Thyroid gland (tissue), 4 donors: ENCODE measurements around the gene STAMBP. TPM values are rescaled to one million over a fixed set of nuclear protein-coding genes. Genes with fewer than 3 reads are reported as not detected.
A peak's percentile ranks its signal among the peaks of the same experiment; 100 is the strongest.
"Not testable (repeated sequence)": the region's sequence is repeated elsewhere in the genome, so short reads cannot be mapped to it uniquely, and the experiment has no call there.

Experiments used
- DNase-seq, 2 donors: peaks; one replicate each; pipeline ENCODE4 v3.0.0-alpha.2; 2019
- H3K27ac ChIP-seq, 3 donors: fragments of 200-600 bp; sonication (generic); 1 replicate in 2 of 3; 2 replicates in 1 of 3; pipeline ENCODE4 v1.5.1; 2016 to 2019; ENCODE audit warnings: mild to moderate bottlenecking in 1 of 3, moderate library complexity in 1 of 3
- H3K27me3 ChIP-seq: fragments of 200-600 bp; sonication (generic); one replicate; pipeline ENCODE4 v1.5.1; 2019
- H3K36me3 ChIP-seq, 2 donors: fragments of 200-600 bp; sonication (generic); one replicate each; pipeline ENCODE4 v1.5.1; 2016 to 2019
- H3K4me1 ChIP-seq, 2 donors: fragments of 200-600 bp; sonication (generic); one replicate each; pipeline ENCODE4 v1.5.1; 2017 to 2019
- H3K4me3 ChIP-seq, 3 donors: fragments of 200-600 bp; sonication (generic); replicated peaks in 1 of 3; 1 replicate in 2 of 3; 2 replicates in 1 of 3; pipeline ENCODE4 v1.5.1; 2016; ENCODE audit warnings: mild to moderate bottlenecking in 1 of 3
- H3K9me3 ChIP-seq: fragments of 200-600 bp; sonication (generic); one replicate; pipeline ENCODE4 v1.5.1; 2017
- CTCF ChIP-seq, 6 experiments: fragments of 200-600 bp in 3 of 6; fragments of 450-650 bp in 3 of 6; sonication (generic) in 3 of 6; IDR thresholded peaks; one replicate each; pipeline ENCODE4 v1.5.1; 2016 to 2019; ENCODE audit warnings: antibody characterized with exemption in 6 of 6, mild to moderate bottlenecking in 2 of 6, inconsistent platforms in 1 of 6, moderate library complexity in 1 of 6
- POLR2A ChIP-seq, 2 donors: fragments of 450-650 bp; IDR thresholded peaks; one replicate each; pipeline ENCODE4 v1.6.1; 2017; ENCODE audit warnings: antibody characterized with exemption in 2 of 2, mild to moderate bottlenecking in 2 of 2, moderate library complexity in 1 of 2
- WGBS, 2 donors: methylation state at CpG; one replicate each; pipeline ENCODE4 v1.1.5; 2017; 5-methylcytosine and 5-hydroxymethylcytosine counted together
- intact Hi-C: fragments of 100-400 bp; cut with DNase I; formaldehyde crosslinking; loops from one replicate; pipeline ENCODE4 v1.15.1; 2023
- total RNA-seq, 4 donors: library from RNA; depleted of rRNA; stranded (reverse); fragments of >200 nt; gene quantifications; one replicate each; pipeline ENCODE4 v1.2.3, GENCODE V29; 2016

The STAMBP gene
- total RNA-seq: 10 to 100 TPM; 31.9 to 45.2 (median 36.6) TPM

GRCh38 chr2:73828818-73829570 is at the start of gene STAMBP:
STAMBP (plus strand) TSS chr2:73828961; CDS start chr2:73830857, 1,896 bp downstream.
- DNase-seq: peak; percentile 97 to 98
- no peaks in the 10 kb centered on the region for H3K27me3 ChIP-seq
- WGBS, 2 donors: 0 to 1% methylated on average over 36 to 42 of the region's 48 CpGs
- intact Hi-C loops: loop anchor here (10.0 kb wide), 2 partner anchors 316 to 506 kb away; partner anchors contain the start of gene BOLA3
- H3K36me3 ChIP-seq: no peaks in the 10 kb centered on the region
- peak within 1 kb of the TSS; percentile 83 to 87 (median 84) for H3K27ac ChIP-seq
- H3K4me3 ChIP-seq: peak within 1 kb of the TSS; percentile 69 to 89 (median 85)
- H3K9me3 ChIP-seq: no peaks in the 10 kb centered on the region
- peak in 1 of 2 donors; percentile 73 for TF ChIP-seq POLR2A (IDR thresholded peaks at IDR 0.05)
- no peak for TF ChIP-seq CTCF (IDR thresholded peaks at IDR 0.05)
- peaks cover 11 to 15% of the 10 kb centered on the region in 2 donors for H3K4me1 ChIP-seq

- intact Hi-C loops: no loop called here
- peaks cover 5 to 11% of the 10 kb centered on the region in 2 donors for H3K4me1 ChIP-seq
- peak within 1 kb of the TSS; percentile 59 to 87 (median 86) for H3K4me3 ChIP-seq
- peak in 1 of 2 donors; percentile 89 for TF ChIP-seq POLR2A (IDR thresholded peaks at IDR 0.05)
- peak; percentile 42 to 95 (median 88) for TF ChIP-seq CTCF (IDR thresholded peaks at IDR 0.05)
- DNase-seq: peak; percentile 95 to 97
- H3K27ac ChIP-seq: peak within 1 kb of the TSS; percentile 82 to 88 (median 86)
- H3K27me3 ChIP-seq: no peaks in the 10 kb centered on the region
- WGBS, 2 donors: 0% methylated on average over 16 to 34 of the region's 40 CpGs
- peaks cover 9 to 12% of the 10 kb centered on the region in 2 donors for H3K36me3 ChIP-seq
- H3K9me3 ChIP-seq: no peaks in the 10 kb centered on the region
These were observed 49.1 kb upstream of the STAMBP start, which contains the start of gene DUSP11 for GRCh38 chr2:73779467-73780236. DUSP11 (minus strand) TSS chr2:73780103; CDS start chr2:73779974, 129 bp downstream.

- Histone ChIP-seq H3K27ac (peak overlapping the region in 1 of 3 donors; percentile 82), H3K36me3 (peaks cover 8 to 12% of the 10 kb centered on the region in 2 donors), H3K4me3 (peak overlapping the region in 1 of 3 donors; percentile 86), H3K4me1 (peaks cover 5 to 11% of the 10 kb centered on the region in 2 donors), H3K27me3 (no peaks in the 10 kb centered on the region), H3K9me3 (no peaks in the 10 kb centered on the region)
- WGBS, 2 donors: 5% methylated on average over 7 of the region's 7 CpGs
- intact Hi-C loops: no loop called here
- DNase-seq: no peak
- TF ChIP-seq CTCF (IDR thresholded peaks at IDR 0.05): peak in 1 of 6 experiments; percentile 10
- TF ChIP-seq POLR2A (IDR thresholded peaks at IDR 0.05): no peak
These were observed 48.6 kb upstream of the STAMBP start for GRCh38 chr2:73780237-73780582.

GRCh38 chr2:73783402-73783801 is 45.4 kb upstream of the STAMBP start:
- H3K9me3 ChIP-seq, H3K4me3 ChIP-seq, H3K27ac ChIP-seq, intact Hi-C loops, H3K27me3 ChIP-seq, DNase-seq, H3K36me3 ChIP-seq, H3K4me1 ChIP-seq: not testable (repeated sequence)
- 77 to 79% methylated on average over 15 of the region's 15 CpGs for WGBS, 2 donors

GRCh38 chr2:73783883-73784282 is 44.9 kb upstream of the STAMBP start, which contains the start of gene C2orf78:
C2orf78 (plus strand) TSS chr2:73784183; CDS start chr2:73784310, 127 bp downstream.
- H3K4me3 ChIP-seq, H3K36me3 ChIP-seq, H3K27ac ChIP-seq, H3K9me3 ChIP-seq, DNase-seq, H3K4me1 ChIP-seq, H3K27me3 ChIP-seq, intact Hi-C loops: not testable (repeated sequence)
- no CpG with 5 or more reads among the region's 3 CpGs for WGBS, 2 donors
